MM.1S (cell line): Measurements from ENCODE around the gene SLC26A11.

ENCODE experiments used
- EZH2 ChIP-seq: fragments of 300-600 bp; sonication (generic); optimal IDR thresholded peaks from 2 replicates; pipeline ENCODE3; 2017; ENCODE audit warnings: low read depth, mild to moderate bottlenecking, antibody characterized with exemption, low read length, mixed read lengths
- EZH2phosphoT487 ChIP-seq: fragments of 300-600 bp; sonication (generic); IDR thresholded peaks from 2 replicates; pipeline ENCODE4 v1.6.1; 2018; ENCODE audit warnings: antibody characterized with exemption, low read length
- TF ChIP-seq, protein P1 (sequence below): fragments of 300-600 bp; sonication (generic); IDR thresholded peaks from 2 replicates; pipeline ENCODE4 v1.5.1; 2016; ENCODE audit warnings: antibody characterized with exemption, low read length, mixed read lengths

- TF ChIP-seq, protein P1, sequence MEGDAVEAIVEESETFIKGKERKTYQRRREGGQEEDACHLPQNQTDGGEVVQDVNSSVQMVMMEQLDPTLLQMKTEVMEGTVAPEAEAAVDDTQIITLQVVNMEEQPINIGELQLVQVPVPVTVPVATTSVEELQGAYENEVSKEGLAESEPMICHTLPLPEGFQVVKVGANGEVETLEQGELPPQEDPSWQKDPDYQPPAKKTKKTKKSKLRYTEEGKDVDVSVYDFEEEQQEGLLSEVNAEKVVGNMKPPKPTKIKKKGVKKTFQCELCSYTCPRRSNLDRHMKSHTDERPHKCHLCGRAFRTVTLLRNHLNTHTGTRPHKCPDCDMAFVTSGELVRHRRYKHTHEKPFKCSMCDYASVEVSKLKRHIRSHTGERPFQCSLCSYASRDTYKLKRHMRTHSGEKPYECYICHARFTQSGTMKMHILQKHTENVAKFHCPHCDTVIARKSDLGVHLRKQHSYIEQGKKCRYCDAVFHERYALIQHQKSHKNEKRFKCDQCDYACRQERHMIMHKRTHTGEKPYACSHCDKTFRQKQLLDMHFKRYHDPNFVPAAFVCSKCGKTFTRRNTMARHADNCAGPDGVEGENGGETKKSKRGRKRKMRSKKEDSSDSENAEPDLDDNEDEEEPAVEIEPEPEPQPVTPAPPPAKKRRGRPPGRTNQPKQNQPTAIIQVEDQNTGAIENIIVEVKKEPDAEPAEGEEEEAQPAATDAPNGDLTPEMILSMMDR = no peak
- TF ChIP-seq EZH2 (no peak), EZH2phosphoT487 (no peak)
Measured at GRCh38 chr17:80270836-80271235, 50.6 kb downstream of the SLC26A11 start.
